Endothelial cell of umbilical vein (primary cell): ENCODE measurements around the gene DAPL1. TPM values are rescaled to one million over a fixed set of nuclear protein-coding genes. Genes with fewer than 3 reads are reported as not detected.
"Not testable (repeated sequence)": the region's sequence is repeated elsewhere in the genome, so short reads cannot be mapped to it uniquely, and the experiment has no call there.

ENCODE experiments used
- BruUV-seq: library from RNA; stranded (reverse); fragments of 400-500 nt; replicated peaks from 2 replicates; lab custom pipeline; 2021; lab: Mats Ljungman, UMichigan
- CTCF ChIA-PET: fragments of 300-600, 350-600 bp; sonication (Branson Sonifier 250); formaldehyde crosslinking; loops from one replicate; lab custom pipeline; 2021; ENCODE audit warnings: antibody characterized with exemption, inconsistent platforms; lab: Charles Lee
- POLR2A ChIA-PET: fragments of 300-600, 350-600 bp; sonication (Branson Sonifier 250); formaldehyde crosslinking; loops from one replicate; lab custom pipeline; 2021; ENCODE audit warnings: antibody characterized with exemption, inconsistent platforms; lab: Charles Lee
- DNase-seq: peaks from one replicate; pipeline ENCODE4 v3.0.0-alpha.2; 2011; ENCODE audit warnings: low read depth, low spot score
- FAIRE-seq: peaks from 2 replicates; lab custom pipeline; 2011; peaks lifted over from hg19 to GRCh38; lab: Jason Lieb, UNC
- H2AFZ ChIP-seq: 2 replicates; pipeline ENCODE4 v1.6.0; 2012; ENCODE audit warnings: low read depth, low read length, control low read depth, inconsistent platforms
- H3K27ac ChIP-seq: 2 replicates; pipeline ENCODE4 v1.5.1; 2011; ENCODE audit warnings: low read depth, mild to moderate bottlenecking, control low read depth, low read length, moderate library complexity; ENCODE audit not compliant: insufficient read depth
- H3K27me3 ChIP-seq, 2 experiments: 2 replicates each; pipeline versions ENCODE4 v1.6.0 to v1.6.1; 2011; ENCODE audit warnings: low read length in 2 of 2, mixed read lengths in 1 of 2; ENCODE audit not compliant: control insufficient read depth in 2 of 2, insufficient read depth in 2 of 2
- H3K36me3 ChIP-seq, 2 experiments: 2 replicates in 1 of 2; 3 replicates in 1 of 2; pipeline ENCODE4 v1.5.1; 2011; ENCODE audit warnings: low read length in 2 of 2, mild to moderate bottlenecking in 1 of 2, moderate library complexity in 1 of 2; ENCODE audit not compliant: control insufficient read depth in 2 of 2, insufficient read depth in 2 of 2; ENCODE audit errors: extremely low read depth in 1 of 2
- H3K4me1 ChIP-seq: 3 replicates; pipeline ENCODE4 v1.5.1; 2011; ENCODE audit warnings: mild to moderate bottlenecking, low read length; ENCODE audit not compliant: control insufficient read depth, insufficient read depth; ENCODE audit errors: extremely low read depth
- H3K4me2 ChIP-seq: 2 replicates; pipeline ENCODE4 v1.6.1; 2011; ENCODE audit warnings: low read length, control low read depth, mixed read lengths; ENCODE audit not compliant: insufficient read depth
- H3K4me3 ChIP-seq, 3 experiments: fragments of 200-600 bp in 1 of 3; sonication (generic), shearing (Covaris generic) in 1 of 3; replicated peaks in 1 of 3; 2 replicates each; pipeline ENCODE4 v1.5.1; 2011 to 2016; ENCODE audit warnings: control low read depth in 3 of 3, low read length in 3 of 3, mild to moderate bottlenecking in 2 of 3, inconsistent platforms in 1 of 3, low read depth in 1 of 3, moderate library complexity in 1 of 3; ENCODE audit not compliant: insufficient read depth in 1 of 3
- H3K79me2 ChIP-seq: 2 replicates; pipeline ENCODE4 v1.6.0; 2012; ENCODE audit warnings: low read length, inconsistent platforms; ENCODE audit not compliant: control insufficient read depth, insufficient read depth
- H3K9ac ChIP-seq: replicated peaks from 2 replicates; pipeline ENCODE3; 2011; ENCODE audit warnings: low read length, control low read depth; ENCODE audit not compliant: insufficient read depth; ENCODE audit errors: extremely low read depth
- H3K9me1 ChIP-seq: replicated peaks from 3 replicates; pipeline ENCODE4 v1.6.0; 2011; ENCODE audit warnings: mild to moderate bottlenecking, low read length; ENCODE audit not compliant: control insufficient read depth, insufficient read depth; ENCODE audit errors: extremely low read depth
- H3K9me3 ChIP-seq: replicated peaks from 2 replicates; pipeline ENCODE4 v1.5.1; 2012; ENCODE audit warnings: low read length, inconsistent platforms; ENCODE audit not compliant: control insufficient read depth, insufficient read depth
- H4K20me1 ChIP-seq: replicated peaks from 2 replicates; pipeline ENCODE3; 2011; ENCODE audit warnings: mild to moderate bottlenecking, low read length; ENCODE audit not compliant: control insufficient read depth, insufficient read depth; ENCODE audit errors: extremely low read depth
- dilution Hi-C: fragments of 300-500 bp; cut with MboI; formaldehyde crosslinking; loops from one replicate; pipeline ENCODE4 v1.15.0; 2019; ENCODE audit warnings: low sequenced_read_pairs; ENCODE audit not compliant: extremely low pct_ligation_motif_present
- intact Hi-C: fragments of 100-400 bp; cut with micrococcal nuclease; formaldehyde crosslinking; loops from one replicate; pipeline ENCODE4 v1.10.0; 2022
- polyA plus RNA-seq, 4 experiments: library from polyadenylated mRNA; depleted of rRNA in 3 of 4; stranded (reverse) in 3 of 4; unstranded in 1 of 4; fragments of >200 nt; gene quantifications; 2 replicates each; pipeline versions ENCODE4 v1.2.1 to v1.2.3, GENCODE V29; 2011 to 2012; ENCODE audit warnings: missing spikeins in 1 of 4
- total RNA-seq: library from RNA; stranded (reverse); gene quantifications from 2 replicates; pipeline ENCODE4 v1.2.3, GENCODE V29; 2021

The DAPL1 gene
- total and polyA plus RNA-seq, 2 donors (not counting 3 experiments of a cell fraction or from before 2014, with no cell fraction given) = not detected

DNA sequence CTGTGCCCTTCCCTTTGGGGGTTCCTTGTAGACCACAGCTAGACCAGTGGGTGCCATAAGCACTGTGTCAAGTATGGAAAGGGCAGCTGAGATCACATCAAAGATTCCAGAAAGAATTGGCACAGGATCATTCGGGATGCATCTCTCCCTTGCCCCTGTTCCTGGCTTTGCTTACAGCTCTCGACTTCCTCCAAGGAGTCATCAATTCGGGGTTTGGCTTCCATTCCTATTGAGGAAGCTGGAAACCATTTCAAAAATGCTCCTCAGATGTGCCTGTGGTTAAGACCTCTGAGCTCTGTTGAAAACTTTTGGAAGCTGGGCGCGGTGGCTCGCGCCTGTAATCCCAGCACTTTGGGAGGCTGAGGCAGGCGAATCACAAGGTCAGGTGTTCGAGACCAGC, 65.1 kb downstream of the DAPL1 start:
- H3K27me3 ChIP-seq, intact Hi-C loops, dilution Hi-C loops, FAIRE-seq, H3K4me3 ChIP-seq, H3K4me1 ChIP-seq, CTCF ChIA-PET, DNase-seq, H3K9ac ChIP-seq, BruUV-seq, H3K4me2 ChIP-seq, H3K9me3 ChIP-seq, H3K79me2 ChIP-seq, POLR2A ChIA-PET, H2AFZ ChIP-seq, H3K9me1 ChIP-seq, H3K27ac ChIP-seq, H3K36me3 ChIP-seq, H4K20me1 ChIP-seq: not testable (repeated sequence)

DNA sequence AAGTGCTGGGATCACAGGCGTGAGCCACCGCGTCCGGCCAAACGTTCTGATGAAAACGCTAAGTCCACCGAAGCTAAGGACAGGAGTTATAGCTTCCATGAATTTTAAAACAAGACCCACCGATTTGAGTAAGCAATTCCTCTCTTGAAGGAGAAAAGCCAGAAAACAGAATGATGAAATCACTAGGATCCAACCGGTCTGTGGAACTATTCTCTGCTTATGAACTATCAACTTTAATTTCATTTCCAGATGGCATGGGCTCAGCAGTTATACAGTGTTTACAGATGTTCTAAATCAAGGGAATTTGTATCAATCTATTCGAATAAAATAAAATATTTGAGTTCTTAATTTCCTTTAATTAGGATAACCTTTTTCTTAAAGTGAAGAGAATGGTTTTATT, 66.5 kb downstream of the DAPL1 start:
- H3K27me3 ChIP-seq, H3K9ac ChIP-seq, intact Hi-C loops, H3K9me3 ChIP-seq, FAIRE-seq, BruUV-seq, DNase-seq, POLR2A ChIA-PET, H4K20me1 ChIP-seq, H3K4me1 ChIP-seq, dilution Hi-C loops, H3K79me2 ChIP-seq, H3K9me1 ChIP-seq, H3K4me3 ChIP-seq, H3K4me2 ChIP-seq, H3K36me3 ChIP-seq, H2AFZ ChIP-seq, CTCF ChIA-PET, H3K27ac ChIP-seq: not testable (repeated sequence)

DNA sequence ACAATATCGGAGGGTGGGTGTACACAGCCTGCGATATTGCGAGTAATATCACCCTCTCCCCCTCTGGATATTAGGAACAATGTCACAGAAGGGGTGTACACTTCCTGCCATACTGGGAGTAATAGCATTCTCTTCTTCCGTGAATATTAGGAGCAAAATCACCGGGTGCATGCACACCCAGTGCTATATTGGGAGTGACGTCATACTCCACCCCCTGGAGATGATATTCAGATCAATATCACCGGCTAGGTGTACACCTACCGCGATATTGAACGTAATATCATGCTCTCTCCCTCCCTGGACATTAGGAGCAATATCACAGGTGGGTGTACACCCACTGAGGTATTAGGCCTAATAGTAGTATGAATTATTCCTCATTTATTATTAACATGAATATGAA, 70.4 kb downstream of the DAPL1 start:
- H3K79me2 ChIP-seq, H3K9me3 ChIP-seq, BruUV-seq, H3K9me1 ChIP-seq, FAIRE-seq, CTCF ChIA-PET, H3K9ac ChIP-seq, POLR2A ChIA-PET, H2AFZ ChIP-seq, H4K20me1 ChIP-seq, H3K36me3 ChIP-seq, H3K4me1 ChIP-seq, H3K27me3 ChIP-seq, intact Hi-C loops, dilution Hi-C loops, H3K4me3 ChIP-seq, H3K27ac ChIP-seq, H3K4me2 ChIP-seq, DNase-seq: not testable (repeated sequence)

Other genes with a start within 250 kb of the DAPL1 start
- 86.3 and 99.4 TPM in 2 replicates for gene TANC1, start 173.3 kb downstream of the DAPL1 start, total RNA-seq
- 52.2 and 58.9 TPM in 2 replicates for gene TANC1, start 173.3 kb downstream of the DAPL1 start, polyA plus RNA-seq